Activated CD4-positive, alpha-beta T cell treated with anti-CD3 and anti-CD28 coated beads, Interleukin-2, amount 50 U/mL, for 48 hours (primary cell): ENCODE data around the gene RHO.

Experiments used
- DNase-seq, 2 experiments: peaks; one replicate each; pipeline ENCODE4 v3.0.0-alpha.2; 2020

The RHO gene

DNA sequence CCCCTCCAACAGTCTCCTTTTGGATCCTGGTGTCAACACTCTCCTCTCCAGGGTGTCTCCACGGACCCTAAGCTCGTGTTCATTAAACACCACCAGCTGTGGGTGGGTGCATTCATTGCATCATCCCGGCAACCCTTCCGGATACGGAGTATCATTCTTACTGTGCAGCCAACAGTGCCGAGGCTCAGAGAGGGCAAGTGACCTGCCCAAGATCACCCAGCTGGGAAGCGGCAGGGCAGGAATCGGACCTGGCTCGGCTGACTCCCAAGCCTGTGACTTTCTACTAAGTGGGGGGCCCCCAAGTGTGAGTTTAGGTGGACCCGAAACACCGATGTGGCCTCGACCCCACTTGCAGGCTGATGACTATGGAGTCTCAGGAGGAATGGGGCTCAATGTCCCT lies 34.9 kb downstream of the RHO start:
- no peak for DNase-seq

DNA sequence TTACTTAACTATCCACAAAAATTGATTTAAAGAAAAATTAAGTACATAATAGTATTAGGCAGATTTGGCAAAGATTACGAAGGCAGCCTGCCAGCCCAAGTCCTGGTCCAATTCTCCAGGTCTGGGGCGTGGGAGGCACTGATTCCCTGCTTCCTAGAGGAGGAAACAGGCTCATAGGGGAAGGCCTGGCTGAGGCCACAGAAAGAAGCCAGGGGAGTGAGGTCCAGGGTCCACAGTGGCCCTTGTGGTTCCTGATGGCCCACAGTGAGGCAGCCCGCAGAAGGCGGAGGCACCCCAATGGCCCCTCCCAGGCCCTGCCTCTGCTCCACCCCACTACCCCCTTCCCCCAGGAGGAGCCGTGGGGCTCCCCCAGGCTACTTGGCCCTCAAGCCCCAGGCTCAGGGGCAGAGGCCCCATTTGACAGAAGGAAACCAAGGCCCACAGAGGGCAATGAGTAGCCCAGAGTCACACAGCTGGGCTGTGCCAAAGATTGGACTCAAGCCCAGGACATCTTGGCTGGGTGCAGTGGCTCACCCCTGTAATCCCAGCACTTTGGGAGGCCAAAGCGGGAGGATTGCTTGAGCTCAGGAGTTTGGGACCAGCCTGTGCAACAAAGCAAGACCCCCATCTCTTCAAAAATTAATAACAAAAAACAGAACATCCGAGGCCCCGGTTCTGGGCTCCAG lies 35.6 kb downstream of the RHO start:
- no peak for DNase-seq

DNA sequence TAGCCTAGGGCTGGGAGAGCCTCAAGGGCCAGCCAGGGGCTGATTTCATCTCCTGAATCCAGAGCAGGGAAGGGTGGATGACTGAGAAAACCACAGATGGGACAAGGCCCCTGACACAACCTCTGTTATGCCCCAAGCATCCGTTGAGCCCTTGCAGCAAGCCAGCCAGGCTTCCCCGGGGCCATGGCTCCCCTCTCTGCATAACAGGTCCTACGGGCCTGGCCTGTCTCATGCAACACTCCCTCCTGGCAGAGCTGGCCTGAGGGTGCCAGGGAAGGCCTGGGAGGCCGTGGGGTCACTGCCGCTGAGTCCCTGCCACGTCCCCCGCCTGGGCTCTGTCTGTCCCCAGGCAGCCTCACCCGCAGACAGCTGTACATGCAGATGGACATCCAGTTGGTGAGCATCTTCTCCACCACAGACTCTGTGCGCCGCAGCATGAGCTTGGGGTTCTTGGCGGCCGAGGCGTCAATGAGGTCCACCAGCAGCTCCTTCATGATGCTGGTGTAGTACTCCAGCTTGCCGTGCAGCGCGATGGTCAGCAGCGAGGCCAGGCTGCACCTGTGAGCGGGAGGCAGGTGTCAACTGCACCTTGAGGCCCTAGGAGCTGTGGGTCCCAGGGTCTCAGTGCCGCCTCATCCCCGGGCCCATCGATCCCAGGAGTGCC lies 36.7 kb downstream of the RHO start:
- DNase-seq, result no peak

DNA sequence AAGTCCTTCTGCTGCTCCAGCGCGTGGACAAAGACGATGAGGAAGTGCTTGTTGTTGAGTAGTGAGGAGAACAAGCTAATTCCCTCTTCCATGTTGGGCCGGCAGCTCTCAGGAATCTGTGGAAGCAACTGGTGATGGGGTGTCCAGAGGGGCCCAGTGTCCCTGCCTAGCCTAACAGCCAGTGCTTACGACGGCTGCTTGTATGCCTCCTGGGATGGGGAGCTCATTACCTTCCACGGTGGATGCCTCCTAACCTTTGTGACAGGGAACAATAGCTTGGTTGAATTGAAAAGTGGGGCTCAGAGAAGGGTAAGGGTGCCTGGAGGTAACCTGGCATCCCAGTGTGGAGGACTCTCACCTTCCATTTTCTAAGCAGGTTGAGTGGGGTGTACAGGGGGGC lies 37.5 kb downstream of the RHO start:
- DNase-seq, result no peak

DNA sequence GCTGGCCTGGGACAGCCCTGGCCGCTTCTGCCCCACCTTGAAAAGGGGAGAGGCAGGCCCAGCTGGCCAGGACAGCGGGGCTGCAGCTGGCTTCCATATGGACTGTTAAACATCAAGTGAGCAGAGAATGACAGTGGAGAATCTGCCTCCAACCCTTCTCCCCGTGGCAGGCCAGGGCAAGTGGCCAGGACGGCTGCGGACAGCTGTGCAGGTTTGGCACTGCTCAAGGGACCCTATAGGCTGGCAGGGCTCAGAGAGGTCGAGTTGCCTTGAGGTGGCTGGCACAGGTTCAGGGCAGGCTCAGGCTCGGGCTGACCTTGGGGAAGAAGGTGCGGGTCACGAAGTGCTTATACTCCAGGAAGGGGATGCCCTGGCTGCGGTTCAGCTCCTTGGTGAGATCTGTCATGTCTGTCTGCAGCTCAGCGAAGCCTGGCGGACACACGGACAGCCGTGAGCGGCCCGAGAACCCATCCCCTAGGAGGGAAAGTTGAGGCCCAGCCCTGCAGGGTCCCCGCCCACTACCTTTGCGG lies 38.8 kb downstream of the RHO start:
- no peak for DNase-seq

DNA sequence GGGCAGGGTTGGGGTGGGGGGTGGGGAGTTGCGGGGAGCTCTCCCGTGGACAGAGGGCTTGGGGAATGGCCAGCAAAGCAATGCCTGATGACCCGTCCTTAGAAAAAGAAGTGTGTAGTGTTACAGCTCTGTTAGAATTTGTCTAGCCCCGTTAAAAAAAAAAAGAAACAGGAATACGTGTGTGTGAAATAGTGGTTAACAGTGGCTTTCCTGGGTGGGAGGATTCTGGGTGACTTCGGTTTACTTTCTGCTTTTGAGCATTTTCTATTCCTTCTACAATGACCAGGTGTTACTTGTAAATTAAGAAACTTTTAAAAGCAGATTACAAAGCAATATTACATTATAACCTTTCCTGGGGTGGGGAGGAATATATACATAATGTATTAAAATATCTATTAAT lies 39.5 kb downstream of the RHO start:
- no peak for DNase-seq

DNA sequence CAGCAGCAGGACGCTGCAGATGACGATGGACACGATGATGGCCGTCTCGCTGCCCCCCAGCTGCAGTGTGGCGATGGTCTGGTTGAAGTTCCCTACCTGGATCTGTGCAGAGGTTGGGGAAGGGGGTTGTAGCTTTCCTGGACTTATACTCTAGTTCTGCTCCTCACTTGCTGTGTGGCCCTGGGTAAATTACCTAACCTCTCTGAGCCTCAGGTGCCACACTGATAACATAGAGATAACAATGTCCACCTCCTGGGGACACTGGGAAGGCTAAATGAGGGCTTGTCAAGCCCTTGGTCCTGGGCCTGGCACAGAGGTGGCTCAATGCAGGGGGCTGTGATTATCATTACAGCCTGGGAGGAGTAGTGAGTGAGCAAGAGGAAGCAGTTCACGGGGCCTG lies 41.4 kb downstream of the RHO start:
- no peak for DNase-seq

DNA sequence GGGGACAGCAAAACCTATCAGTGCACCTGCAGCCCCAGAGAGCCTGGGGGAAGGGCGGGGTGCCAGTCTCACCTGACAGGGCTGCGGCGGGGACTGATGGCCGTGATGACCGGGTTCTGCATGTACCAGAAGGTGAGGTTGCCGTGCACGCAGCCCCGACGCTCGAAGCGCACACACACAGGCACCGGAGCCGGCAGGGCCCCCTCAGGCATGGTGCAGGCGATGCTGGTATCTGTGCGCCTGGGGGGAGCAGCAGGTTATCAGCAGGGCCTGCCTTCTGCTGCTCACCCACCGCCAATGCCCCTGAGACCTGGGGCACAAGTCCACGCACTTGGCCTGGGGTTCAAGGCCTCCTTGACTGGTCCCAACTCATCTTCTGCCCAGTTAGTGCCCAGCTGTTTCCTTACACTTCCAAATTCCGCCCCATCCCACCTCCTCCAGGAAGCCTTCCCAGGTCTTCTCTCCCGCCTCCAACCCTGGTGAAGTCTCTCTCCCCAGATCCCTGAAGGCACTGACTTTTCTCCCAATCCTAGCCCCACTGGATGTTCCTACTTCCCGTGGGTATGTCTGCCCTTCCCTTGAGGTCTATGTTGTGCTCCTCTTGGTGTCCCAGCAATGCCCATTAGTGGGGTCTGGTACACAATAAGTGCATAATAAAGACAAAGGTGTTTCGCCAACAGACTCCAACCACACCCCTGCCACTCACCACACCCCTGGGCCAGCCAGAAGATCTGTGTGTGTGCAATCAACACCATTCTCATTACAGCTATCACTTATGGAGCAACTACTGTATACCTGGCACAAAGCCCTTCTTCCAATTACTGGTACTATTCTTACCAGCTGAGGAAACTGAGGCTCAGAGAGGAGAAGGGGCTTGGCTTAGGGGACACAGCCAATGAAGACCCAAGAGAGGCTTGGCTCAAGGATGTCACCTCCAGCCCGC lies 43.4 kb downstream of the RHO start:
- DNase-seq, result no peak

DNA sequence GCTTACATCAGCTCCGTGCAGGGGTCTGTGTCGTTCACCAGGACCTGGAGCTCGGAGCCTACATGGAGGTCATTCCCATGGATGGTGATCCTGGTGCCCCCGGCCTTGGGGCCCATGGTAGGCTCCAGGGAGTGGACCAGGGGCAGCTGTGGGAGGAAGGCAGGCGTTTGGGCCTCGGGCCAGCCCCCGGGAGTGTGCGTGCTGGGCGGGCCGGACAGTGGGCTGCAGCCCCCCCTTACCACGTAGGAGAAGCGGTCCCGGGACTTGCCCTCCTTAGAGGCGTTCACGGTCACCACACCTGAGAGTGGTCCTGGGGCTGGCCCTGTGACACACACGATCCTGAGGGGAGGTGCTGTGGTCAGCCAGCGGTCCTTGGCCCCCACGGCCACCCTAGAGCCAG lies 44.2 kb downstream of the RHO start:
- no peak for DNase-seq

DNA sequence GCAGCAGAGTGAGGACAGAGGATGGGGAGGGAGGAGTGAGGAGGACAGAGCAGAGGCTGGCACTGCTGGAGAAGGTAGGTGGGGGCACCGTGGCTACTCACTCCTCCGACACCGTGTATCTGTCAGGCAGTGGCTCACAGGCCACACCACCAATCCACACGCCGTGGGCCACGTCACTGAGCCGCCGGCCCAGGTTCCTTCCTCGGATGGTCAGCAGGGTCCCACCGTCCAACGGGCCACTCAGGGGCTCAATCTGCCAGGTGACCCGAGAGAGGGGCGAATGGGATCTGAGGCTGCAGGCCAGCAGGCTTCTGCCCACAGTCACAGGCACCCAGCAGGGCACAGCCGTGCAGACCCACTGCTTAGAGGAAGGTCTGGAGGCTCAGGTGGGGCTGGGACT lies 45.1 kb downstream of the RHO start:
- no peak for DNase-seq

DNA sequence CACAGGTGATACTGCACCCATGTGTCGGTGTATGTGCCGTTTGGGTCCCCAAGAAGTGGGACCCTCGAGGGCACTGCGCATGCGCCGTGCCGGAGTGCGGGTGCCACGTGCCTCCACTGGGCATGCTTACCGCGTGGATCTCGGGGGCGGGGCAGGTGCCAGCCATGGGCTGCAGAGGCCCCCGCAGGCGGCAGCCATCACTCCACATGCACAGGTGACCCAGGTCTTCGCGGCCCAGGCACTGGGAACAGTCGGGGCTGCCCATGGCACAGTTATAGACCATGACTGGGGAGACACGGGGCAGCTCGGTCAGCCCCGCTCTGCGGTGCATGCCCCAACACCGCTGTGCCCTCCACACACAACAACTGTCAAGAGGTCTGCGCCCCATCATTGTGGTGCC lies 45.8 kb downstream of the RHO start:
- DNase-seq, result no peak

DNA sequence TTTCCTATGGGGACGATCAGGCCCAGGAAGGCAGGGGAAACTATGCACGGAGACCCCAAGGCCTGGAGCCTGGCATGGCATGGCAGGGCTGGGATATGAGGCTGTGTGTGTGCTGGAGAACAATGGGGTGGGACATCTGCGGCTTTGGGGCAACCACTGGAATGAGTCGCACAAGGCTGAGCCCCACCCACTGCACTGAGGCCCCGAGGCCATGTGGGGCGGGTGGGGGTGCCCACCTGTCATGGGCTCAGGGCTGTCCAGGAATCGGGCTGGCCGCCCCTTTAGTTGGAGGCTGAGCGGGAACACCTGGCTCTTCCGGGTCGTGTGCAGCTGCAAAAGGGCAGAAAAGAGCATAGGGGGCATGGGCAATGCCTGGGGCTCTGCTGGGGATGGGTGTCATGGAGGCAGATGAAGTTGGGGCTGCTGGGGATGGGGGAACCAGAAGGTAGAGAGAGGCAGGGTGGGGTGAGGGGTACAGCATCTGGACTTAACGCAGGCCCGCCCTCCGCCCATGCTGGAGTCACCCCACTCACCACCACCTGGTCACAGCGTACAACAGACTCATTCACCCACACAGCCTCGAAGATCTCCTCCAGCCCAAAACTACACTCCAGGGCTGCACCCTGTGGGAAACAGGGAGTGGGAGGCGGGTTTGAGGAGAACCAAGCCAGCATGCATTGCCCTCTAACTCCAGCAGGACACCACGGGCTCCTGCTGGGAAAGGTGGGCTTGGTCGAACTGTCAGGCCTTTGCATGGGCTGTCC lies 47.0 kb downstream of the RHO start:
- DNase-seq, result no peak

DNA sequence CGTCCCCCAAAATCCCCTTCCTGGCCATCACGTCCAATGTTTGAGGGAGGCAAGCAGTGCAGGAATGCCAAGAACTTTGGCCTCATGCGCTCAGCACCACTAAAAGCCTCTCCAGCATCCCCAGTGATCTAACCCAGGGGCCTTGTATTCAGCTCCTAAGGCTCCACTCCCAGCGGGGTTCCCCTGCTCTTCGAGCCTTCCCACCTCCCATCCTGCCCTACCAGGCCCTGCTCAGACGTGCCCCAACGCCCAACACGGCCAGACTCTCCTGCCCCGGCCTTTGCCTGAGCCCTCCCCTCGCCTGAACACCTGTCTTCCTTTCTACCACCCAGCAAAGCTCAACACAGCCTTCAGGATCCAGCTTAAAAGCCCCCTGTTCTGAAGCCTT lies 47.6 kb downstream of the RHO start:
- DNase-seq, result no peak

DNA sequence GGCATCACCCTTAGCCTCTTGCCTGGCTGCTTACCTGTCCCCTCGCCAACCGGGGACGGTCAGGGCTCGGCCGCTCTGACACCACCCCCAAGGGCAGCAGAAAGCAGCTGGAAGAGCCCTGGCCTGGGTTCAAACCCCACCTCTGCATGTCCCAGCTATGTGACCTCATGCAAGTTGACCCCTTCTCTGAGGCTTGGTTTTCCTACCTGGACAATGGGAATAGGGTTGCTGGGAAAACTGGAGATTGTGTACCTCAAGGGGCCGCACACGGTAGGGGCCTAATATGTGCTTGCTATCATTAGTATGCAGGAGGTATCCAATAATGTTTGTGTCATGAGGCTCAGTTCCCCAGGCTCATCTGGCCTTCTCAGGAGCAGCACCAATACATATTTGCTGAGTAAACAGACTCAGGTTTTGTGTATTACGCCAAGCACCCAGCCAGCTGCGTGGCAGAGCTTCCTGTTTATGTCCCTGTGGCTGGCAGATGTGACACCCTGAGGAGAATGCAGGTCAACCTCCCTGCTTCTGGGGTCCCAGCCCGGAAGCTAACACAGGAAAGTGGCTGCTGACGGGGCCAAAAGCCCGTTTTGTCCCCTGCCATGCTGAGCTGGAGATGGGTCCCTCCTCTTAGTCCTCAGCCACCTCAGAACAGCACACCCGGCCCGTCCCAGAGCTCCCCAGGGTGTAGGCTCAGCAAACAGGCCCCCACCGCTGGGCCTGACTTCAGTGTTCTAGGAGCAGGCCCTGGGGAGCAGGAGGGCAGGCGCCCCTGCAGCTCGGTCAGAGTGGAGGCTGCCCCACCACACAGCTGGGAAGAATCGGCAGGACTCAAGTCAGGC lies 48.3 kb downstream of the RHO start:
- peak; percentile 26 to 42 for DNase-seq

DNA sequence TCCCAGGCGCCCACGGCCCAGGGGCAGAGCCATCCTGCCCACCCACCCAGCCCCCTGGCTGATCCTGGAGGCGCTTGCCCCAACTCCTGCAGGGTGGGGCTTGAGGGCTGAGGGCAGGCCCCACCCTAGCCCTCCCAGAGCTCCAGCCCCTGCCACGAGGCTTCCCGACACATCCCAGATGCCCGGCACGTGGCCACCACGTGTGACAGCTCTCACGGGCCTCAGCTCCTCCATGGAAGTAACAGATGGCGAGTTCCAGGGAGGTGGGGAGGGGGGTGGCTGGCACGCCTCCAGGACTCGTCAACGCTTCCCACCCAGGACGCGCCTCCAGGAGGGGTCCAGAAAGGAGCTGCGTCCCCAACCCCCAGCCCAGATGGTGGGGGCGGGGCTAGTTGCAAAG lies 48.9 kb downstream of the RHO start:
- no peak for DNase-seq

DNA sequence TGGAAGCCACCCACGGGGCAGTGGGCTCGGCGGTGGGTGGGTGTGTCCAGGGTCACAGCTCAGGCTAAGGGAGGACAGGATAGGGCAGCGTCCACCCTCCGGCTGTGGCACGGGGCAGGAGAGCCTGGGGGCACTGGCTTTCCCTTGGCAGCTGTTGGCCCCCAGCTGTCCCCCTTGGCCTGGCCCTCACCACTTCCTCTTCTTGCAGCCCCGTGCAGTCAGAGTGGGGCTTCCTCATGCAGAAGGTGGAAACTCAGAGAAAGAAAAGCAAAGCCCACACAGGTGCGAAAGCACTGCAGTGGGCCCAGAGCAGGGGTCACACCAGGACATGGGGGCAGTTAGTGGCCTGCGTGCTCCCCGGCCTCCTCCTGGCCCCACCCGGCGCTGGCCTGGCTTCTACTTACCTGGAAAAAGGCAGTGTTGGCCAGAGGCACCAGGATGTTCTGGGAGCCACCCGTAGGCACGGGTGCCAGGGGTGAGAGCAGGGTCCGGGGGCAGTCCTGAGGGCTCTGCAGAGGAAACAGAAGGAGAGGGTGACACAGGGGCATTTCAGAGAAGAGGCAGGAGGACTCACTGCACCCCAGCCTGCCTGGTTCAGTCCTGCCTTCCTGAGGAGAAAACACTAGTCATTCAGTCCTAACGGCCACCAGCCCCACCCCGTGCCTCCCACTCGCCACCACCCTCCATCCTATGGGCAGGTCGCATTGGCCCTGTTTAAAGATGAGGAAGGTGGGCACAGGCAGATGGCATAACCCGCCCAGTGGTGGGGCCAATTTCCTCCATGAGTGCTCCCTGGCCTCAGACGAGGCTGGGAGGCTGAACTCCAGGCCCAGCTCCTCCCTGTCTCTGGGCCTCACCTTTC lies 49.7 kb downstream of the RHO start:
- no peak for DNase-seq

DNA sequence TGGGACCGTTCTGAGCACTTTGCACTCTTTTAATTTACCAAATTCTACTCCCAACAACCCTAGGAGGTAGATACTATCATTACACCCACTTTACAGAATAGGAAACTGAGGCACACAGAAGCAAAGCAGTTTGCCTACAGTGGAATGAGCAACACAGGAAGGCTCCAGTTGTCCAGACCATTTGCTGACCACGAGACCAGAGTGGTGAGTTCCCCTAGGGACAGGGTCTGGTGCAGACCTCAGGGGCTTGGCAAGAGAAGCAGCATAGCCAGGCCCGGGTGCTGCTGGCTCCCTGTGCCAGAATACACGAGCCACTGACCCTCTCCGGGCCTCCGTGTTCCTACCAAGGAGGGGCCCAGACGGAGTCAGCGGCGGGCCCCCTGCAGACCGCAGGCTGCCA lies 51.6 kb downstream of the RHO start:
- no peak for DNase-seq

DNA sequence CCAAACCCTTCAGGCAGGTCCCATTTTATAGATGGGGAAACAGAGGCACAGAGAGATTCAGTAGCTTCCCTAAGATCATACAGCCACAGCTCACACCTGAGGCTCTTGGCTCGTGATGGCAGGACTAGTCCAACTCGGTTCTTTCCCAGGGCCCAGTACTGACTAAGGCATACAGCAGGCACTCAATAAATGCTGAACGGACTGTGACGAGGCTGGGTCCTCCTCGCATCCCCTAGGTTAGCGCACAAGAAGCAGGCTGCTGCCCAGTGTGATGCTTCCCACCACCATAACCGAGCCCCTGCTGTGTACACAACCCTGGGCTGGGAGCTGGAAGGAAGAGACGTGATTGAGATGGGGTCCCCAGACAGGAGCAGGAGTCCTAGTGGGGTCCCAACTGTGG lies 53.2 kb downstream of the RHO start:
- no peak for DNase-seq

DNA sequence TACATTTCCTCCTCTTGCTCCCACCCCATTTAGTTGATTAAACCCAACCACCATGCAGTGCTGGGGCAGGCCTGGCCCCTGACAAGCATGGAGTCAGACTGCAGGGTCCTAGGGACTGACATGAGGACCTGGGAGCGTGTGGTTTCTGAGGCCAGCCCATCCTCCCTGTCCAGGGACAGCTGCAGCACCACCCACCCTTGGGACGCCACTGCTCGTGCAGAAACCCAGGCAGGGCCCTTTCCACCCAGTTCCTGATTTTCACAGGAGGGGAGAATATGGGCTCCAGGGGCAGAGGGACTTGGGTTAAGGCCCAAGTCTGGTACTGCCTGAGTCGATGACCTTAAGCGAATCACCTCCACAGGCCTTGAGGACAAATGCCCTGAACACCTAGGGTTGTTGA lies 54.4 kb downstream of the RHO start:
- no peak for DNase-seq

DNA sequence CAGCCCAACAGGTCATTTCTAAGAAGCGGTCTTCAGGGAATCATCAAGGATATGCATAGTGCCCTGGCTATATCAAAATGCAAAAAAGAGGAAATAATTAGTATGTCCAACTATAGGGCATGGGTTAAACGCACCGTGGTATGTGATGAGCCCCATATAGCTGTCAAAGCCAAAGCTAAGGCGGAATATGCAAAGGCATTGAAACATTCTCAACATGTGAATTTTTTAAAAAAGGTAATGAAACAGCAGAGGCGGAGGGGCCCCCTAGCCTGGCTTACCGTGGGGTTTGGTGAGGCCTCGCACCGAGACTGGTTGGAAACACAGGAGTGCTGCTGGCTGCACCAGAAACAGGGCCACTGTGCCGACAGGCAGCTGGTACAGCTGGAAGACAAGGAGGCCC lies 54.9 kb downstream of the RHO start:
- DNase-seq, result no peak

DNA sequence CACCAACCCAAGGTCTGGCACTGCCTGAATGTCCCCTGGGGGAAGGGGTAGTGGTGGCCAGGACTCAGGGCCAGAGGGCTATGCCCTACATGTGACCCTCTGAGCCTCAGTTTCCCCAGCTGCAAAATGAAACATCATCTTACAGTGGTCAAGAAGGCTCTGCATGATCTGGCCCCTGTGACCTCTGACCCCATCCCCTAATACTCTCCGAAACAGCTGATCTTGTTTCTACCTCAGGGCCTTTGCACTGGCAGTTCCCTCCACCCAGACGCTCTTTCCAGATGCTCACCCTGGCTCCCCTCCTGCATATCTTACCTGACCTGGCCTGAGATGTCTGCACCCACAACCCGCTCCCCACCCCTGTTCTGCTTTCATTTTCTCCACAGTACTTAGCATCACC lies 56.2 kb downstream of the RHO start:
- no peak for DNase-seq
